GM12864 (cell line): ENCODE measurements around the gene OR8D2.

Source experiments
- DNase-seq: peaks from one replicate; pipeline ENCODE4 v3.0.0-alpha.2; 2011; ENCODE audit warnings: low read depth
- H3K4me3 ChIP-seq: 2 replicates; pipeline ENCODE4 v1.5.1; 2011; ENCODE audit warnings: mild to moderate bottlenecking, low read depth, low read length, control low read depth
- CTCF ChIP-seq: IDR thresholded peaks from 2 replicates; pipeline ENCODE4 v1.5.1; 2011; ENCODE audit warnings: low read depth, mild to moderate bottlenecking, moderate library complexity, low read length, control low read depth, inconsistent platforms; ENCODE audit errors: missing control alignments

OR8D2 gene

GRCh38 chr11:124311269-124311668 lies 8.7 kb downstream of the OR8D2 start:
- H3K4me3 ChIP-seq = no peak overlapping the region
- no peak for DNase-seq
- TF ChIP-seq CTCF = no peak

- no peak for TF ChIP-seq CTCF
- H3K4me3 ChIP-seq = no peak overlapping the region
- no peak for DNase-seq
Observed at GRCh38 chr11:124310721-124311120, 9.3 kb downstream of the OR8D2 start.

GRCh38 chr11:124307093-124307492 lies 12.9 kb downstream of the OR8D2 start:
- TF ChIP-seq CTCF = no peak
- DNase-seq = no peak
- H3K4me3 ChIP-seq = no peak overlapping the region

- no peak for DNase-seq
- TF ChIP-seq CTCF = no peak
- no peak overlapping the region for H3K4me3 ChIP-seq
Observed at GRCh38 chr11:124302347-124303125, 17.5 kb downstream of the OR8D2 start.

GRCh38 chr11:124301548-124301947 lies 18.4 kb downstream of the OR8D2 start:
- TF ChIP-seq CTCF = no peak
- no peak overlapping the region for H3K4me3 ChIP-seq
- DNase-seq = no peak

GRCh38 chr11:124297921-124298320 lies 22.1 kb downstream of the OR8D2 start:
- no peak for DNase-seq
- TF ChIP-seq CTCF = no peak
- H3K4me3 ChIP-seq = no peak overlapping the region

- H3K4me3 ChIP-seq = no peak overlapping the region
- TF ChIP-seq CTCF = no peak
- DNase-seq = no peak
Observed at GRCh38 chr11:124296016-124296415, 24.0 kb downstream of the OR8D2 start.
